Cerebellar cortex (tissue), 1 donor: ENCODE results near the gene SELP.

Source experiments
- DNase-seq: peaks from one replicate; pipeline ENCODE4 v3.0.0-alpha.2; 2015; ENCODE audit warnings: low spot score

The SELP gene

GRCh38 chr1:169576241-169576934 lies 53.5 kb downstream of the SELP start:
- no peak for DNase-seq

DNA sequence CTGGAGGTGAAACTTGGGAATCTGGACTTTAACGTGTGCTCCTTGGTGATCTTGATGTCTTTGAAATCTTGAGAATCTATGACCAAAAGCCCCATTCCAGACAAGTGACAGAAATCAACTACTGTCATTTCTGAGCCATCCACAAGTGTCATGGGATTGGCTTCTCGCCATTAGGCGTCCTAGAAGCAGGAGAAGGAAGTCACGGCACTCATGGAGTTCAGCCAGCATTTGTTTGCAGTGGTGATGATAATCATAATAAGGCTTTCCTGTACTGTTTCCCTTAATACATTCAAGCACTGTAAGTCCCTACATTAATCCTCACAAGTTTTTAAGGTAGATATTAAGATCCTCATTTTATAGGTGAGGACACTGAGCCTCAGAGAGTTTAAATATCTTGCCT lies 55.6 kb downstream of the SELP start:
- no peak for DNase-seq

- DNase-seq, result no peak
Observed at GRCh38 chr1:169572187-169572586, 57.7 kb downstream of the SELP start.

DNA sequence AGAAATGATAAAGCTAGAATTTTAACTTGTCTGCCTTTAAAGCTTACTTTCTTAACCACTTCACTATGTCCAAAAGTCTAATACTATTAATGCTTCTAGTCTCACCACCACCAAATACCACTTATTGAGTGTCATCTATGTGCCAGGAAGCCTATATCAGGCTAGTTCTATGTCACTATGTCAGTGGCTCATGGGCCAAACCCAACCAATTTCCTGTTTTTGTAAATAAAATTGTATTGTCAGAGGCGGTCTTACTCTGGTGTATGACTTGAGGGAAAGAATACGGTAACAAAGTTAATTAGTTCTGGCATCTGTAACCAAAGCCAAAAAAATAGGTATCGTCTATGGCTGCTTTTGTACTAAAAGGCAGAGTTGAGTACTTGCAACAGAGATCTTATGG lies 58.5 kb downstream of the SELP start:
- no peak for DNase-seq

- no peak for DNase-seq
Observed at GRCh38 chr1:169570172-169570574, 59.8 kb downstream of the SELP start.

- DNase-seq, result no peak
Observed at GRCh38 chr1:169568497-169568896, 61.4 kb downstream of the SELP start.

GRCh38 chr1:169565335-169566271 lies 64.3 kb downstream of the SELP start:
- no peak for DNase-seq

DNA sequence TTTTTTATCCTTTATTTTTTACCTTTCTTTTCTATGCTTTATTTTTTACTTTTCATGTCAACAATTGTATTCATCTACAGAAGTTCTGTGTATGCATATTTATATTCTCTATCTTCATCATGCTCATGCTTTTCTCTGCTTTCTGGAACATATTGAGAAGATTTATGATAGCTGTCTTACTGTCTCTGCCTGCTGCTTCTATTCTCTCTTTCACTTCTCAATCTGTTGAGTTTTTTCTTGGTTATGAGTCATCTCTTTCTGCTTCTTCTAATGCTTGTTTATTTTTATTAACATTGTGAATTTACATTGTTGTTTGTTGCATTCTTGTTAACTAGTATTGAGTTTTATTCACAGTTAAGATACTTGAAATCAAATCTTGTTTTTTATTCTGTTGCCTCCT lies 66.3 kb downstream of the SELP start:
- DNase-seq, result no peak

- DNase-seq, result no peak
Observed at GRCh38 chr1:169563019-169563615, 66.8 kb downstream of the SELP start.

DNA sequence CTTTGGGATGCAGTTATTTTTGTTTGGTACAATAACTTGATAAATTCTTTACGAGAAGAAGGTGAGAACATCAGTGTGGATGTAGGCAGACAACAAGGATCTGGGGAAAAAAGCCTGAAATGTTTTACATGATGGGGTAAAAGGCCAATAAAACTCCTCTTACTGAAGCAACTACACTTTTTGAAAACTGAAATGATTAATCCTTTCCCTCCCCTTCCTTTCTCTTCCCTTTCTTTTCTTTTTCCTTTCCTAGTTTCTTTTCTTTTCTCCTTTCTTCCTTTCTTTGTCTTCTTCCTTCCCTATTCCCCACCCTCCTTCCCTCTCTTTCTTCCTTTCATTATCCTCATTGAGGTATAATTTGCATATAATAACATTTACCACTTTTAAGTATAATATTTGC lies 68.2 kb downstream of the SELP start:
- DNase-seq, result no peak

DNA sequence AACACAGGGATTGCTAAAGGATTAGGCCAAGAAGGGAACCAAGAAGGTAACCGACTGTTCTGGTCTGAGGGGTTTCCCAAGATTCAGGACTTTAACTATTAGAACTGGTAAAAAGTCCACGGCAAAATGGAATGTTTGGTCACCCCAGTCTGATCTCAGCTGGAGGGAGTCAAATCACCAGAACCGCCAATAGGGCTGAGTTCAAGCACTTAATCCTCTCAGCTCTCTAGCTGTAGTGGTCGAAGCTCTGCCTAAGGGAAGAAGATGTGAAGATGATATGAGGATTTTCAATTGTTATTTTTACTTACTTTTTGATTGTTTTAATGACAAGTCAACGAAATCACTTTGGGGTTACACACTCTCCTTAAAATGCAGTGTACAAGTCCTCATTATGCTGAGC lies 72.8 kb downstream of the SELP start:
- DNase-seq, result no peak

DNA sequence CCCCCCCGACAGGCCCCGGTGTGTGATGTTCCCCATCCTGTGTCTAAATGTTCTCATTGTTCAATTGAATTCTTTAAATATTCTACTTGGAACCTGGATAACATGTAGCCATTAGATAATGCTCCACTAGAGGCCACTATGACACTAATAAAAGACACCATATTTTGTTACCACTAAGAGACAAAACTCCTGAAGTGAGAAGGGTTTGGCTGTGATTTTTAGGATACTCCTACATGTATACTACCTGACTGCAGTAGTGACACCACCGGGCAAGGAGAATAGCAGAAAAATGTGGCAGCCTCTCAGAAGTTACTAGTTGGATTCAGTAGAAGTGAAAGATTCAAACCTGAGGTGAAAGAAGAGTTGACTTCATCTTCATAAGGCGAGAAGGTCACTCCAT lies 79.6 kb downstream of the SELP start:
- peak; percentile 55 for DNase-seq

GRCh38 chr1:169548282-169548681 lies 81.6 kb downstream of the SELP start:
- DNase-seq, result no peak

GRCh38 chr1:169546087-169546995 lies 83.6 kb downstream of the SELP start:
- DNase-seq, result peak; percentile 77

GRCh38 chr1:169545472-169545871 lies 84.5 kb downstream of the SELP start:
- DNase-seq, result no peak

GRCh38 chr1:169538998-169539871 lies 90.7 kb downstream of the SELP start:
- no peak for DNase-seq
